CD4-positive, alpha-beta T cell (primary cell): ENCODE results near the gene WDR82. TPM values are rescaled to one million over a fixed set of nuclear protein-coding genes. Genes with fewer than 3 reads are reported as not detected.

Experiments used
- ATAC-seq: fragments of 200-7000 bp; cut with Tn5 transposase; one replicate; pipeline ENCODE4 v1.10.0; 2022; ENCODE audit warnings: mild to moderate bottlenecking; ENCODE audit not compliant: poor library complexity
- CTCF ChIA-PET: fragments of 350-600 bp; sonication (Branson Sonifier 250); formaldehyde crosslinking; loops from one replicate; lab custom pipeline; 2021; ENCODE audit warnings: antibody characterized with exemption, inconsistent platforms; lab: Charles Lee
- POLR2A ChIA-PET: fragments of 350-600 bp; sonication (Branson Sonifier 250); formaldehyde crosslinking; loops from one replicate; lab custom pipeline; 2021; ENCODE audit warnings: antibody characterized with exemption, inconsistent platforms; lab: Charles Lee
- DNase-seq, 14 experiments: peaks; one replicate each; pipeline ENCODE4 v3.0.0-alpha.2; 2013 to 2020; ENCODE audit warnings: mixed read lengths in 2 of 14
- H3K27ac ChIP-seq, 2 donors: one replicate each; pipeline versions ENCODE4 v1.5.1 to v1.7.0; 2013; ENCODE audit warnings: low read length in 2 of 2, low read depth in 1 of 2, mild to moderate bottlenecking in 1 of 2
- H3K27me3 ChIP-seq, 2 experiments: 1 replicate in 1 of 2; 2 replicates in 1 of 2; pipeline versions ENCODE4 v1.6.1 to v1.7.0; 2013; ENCODE audit warnings: low read length in 2 of 2, control low read depth in 1 of 2, mild to moderate bottlenecking in 1 of 2, moderate library complexity in 1 of 2; ENCODE audit not compliant: insufficient read depth in 2 of 2, control insufficient read depth in 1 of 2
- H3K36me3 ChIP-seq: one replicate; pipeline ENCODE4 v1.6.1; 2013; ENCODE audit warnings: low read length, control low read depth; ENCODE audit not compliant: insufficient read depth
- H3K4me1 ChIP-seq: one replicate; pipeline ENCODE4 v1.6.1; 2013; ENCODE audit warnings: low read length, control low read depth; ENCODE audit not compliant: insufficient read depth
- H3K4me3 ChIP-seq: one replicate; pipeline ENCODE4 v1.5.1; 2013; ENCODE audit warnings: mild to moderate bottlenecking, low read length, moderate library complexity
- H3K9me3 ChIP-seq, 2 experiments: 1 replicate in 1 of 2; 2 replicates in 1 of 2; pipeline versions ENCODE4 v1.6.1 to v1.7.0; 2013; ENCODE audit warnings: low read length in 2 of 2, mild to moderate bottlenecking in 2 of 2, control low read depth in 1 of 2, moderate library complexity in 1 of 2; ENCODE audit not compliant: control insufficient read depth in 1 of 2, insufficient read depth in 1 of 2
- H3K27ac Mint-ChIP-seq: one replicate; pipeline ENCODE4 v1.8.0; 2020; ENCODE audit warnings: mixed read lengths
- H3K27me3 Mint-ChIP-seq: one replicate; pipeline ENCODE4 v1.8.0; 2021; ENCODE audit warnings: mixed read lengths
- H3K36me3 Mint-ChIP-seq: one replicate; pipeline ENCODE4 v1.8.0; 2021; ENCODE audit warnings: low read depth, mixed read lengths
- H3K4me1 Mint-ChIP-seq: one replicate; pipeline ENCODE4 v1.8.0; 2021; ENCODE audit warnings: low read depth, mixed read lengths
- H3K4me3 Mint-ChIP-seq: one replicate; pipeline ENCODE4 v1.8.0; 2020; ENCODE audit warnings: mild to moderate bottlenecking, mixed read lengths
- H3K9me3 Mint-ChIP-seq: one replicate; pipeline ENCODE4 v1.8.0; 2020; ENCODE audit warnings: mixed read lengths
- CTCF ChIP-seq: fragments of 200-600 bp; IDR thresholded peaks from one replicate; pipeline ENCODE4 v1.8.0; 2022; ENCODE audit warnings: antibody characterized with exemption, mild to moderate bottlenecking
- intact Hi-C, 2 experiments: fragments of 100-400 bp; cut with DNase I in 1 of 2; cut with micrococcal nuclease in 1 of 2; formaldehyde crosslinking; loops; one replicate each; pipeline versions ENCODE4 v1.15.1 to v1.9.0; 2023 to 2025; cut with DNase I, micrococcal nuclease
- total RNA-seq, 174 experiments: library from RNA in 2 of 174; stranded (reverse) in 2 of 174; gene quantifications; one replicate each; pipeline ENCODE4 v1.2.3 and lab custom pipeline; 2021 to 2026

The WDR82 gene
- total RNA-seq, 2 experiments from 2014 or later: 114 TPM

- Histone ChIP-seq H3K4me3 (peak overlapping the region; percentile 91), H3K4me1 (peaks cover 89% of the 10 kb centered on the region), H3K36me3 (peaks cover 55% of the 10 kb centered on the region), H3K27ac (peak overlapping the region; percentile 90 to 95), H3K27me3 (no peaks in the 10 kb centered on the region), H3K9me3 (no peaks in the 10 kb centered on the region)
- Mint-ChIP-seq H3K4me3 (peak overlapping the region; percentile 88), H3K9me3 (no peaks in the 10 kb centered on the region), H3K27me3 (no peaks in the 10 kb centered on the region), H3K4me1 (peaks cover 81% of the 10 kb centered on the region), H3K36me3 (peaks cover 55% of the 10 kb centered on the region), H3K27ac (peak overlapping the region; percentile 95)
- TF ChIP-seq CTCF: no peak
- intact Hi-C loops: no loop called here
- no peak for DNase-seq
- ChIA-PET CTCF (interaction anchor here (0.8 to 1.8 kb wide), 5 partner anchors 9 to 31 kb away, joined by 3 to 7 read pairs (median 5); partner anchors contain the start of genes TWF2 and WDR82), POLR2A (interaction anchor here (0.7 to 19.7 kb wide), 8 partner anchors 5 to 40 kb away, joined by 4 to 538 read pairs (median 19); partner anchors contain the start of genes GLYCTK, PPM1M, TWF2 and WDR82)
- ATAC-seq: no peak
Measured at GRCh38 chr3:52247409-52248164, 30.9 kb downstream of the WDR82 start.

DNA sequence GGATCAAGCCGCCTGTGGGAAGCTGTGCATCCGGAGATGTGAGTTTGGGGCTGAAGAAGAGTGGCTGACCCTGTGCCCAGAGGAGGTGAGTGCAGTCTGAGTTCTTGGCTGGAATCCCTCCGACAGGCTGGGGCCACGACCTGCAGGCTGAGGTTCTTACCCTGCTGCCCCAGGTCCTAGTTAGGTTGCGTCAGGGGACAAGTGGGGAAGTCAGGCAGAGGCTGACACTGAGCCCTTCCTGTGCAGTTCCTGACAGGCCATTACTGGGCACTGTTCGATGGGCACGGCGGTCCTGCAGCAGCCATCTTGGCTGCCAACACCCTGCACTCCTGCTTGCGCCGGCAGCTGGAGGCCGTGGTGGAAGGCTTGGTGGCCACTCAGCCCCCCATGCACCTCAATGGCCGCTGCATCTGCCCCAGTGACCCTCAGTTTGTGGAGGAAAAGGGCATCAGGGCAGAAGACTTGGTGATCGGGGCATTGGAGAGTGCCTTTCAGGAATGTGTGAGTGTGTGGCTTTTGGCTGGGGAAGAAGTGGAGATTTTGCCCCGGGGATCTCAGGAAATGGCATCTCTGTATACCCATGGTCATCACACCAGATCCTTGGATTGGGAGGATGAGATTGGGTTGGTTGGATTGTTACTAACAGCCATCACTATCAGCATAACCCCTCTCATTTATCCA lies 31.6 kb downstream of the WDR82 start:
- H3K27ac Mint-ChIP-seq: peak overlapping the region; percentile 95
- Histone ChIP-seq H3K27me3 (no peaks in the 10 kb centered on the region), H3K4me3 (peak overlapping the region; percentile 91), H3K4me1 (peaks cover 82% of the 10 kb centered on the region), H3K36me3 (peaks cover 49% of the 10 kb centered on the region), H3K9me3 (no peaks in the 10 kb centered on the region), H3K27ac (peak overlapping the region; percentile 90 to 95)
- peak in 2 of 14 experiments; percentile 57 to 62 for DNase-seq
- ChIA-PET CTCF (interaction anchor here (1.2 to 1.8 kb wide), 4 partner anchors 14 to 92 kb away, joined by 4 to 5 read pairs (median 5); partner anchors contain the start of gene WDR82), POLR2A (interaction anchor here (1.2 to 19.7 kb wide), 9 partner anchors 5 to 862 kb away, joined by 3 to 538 read pairs (median 17); partner anchors contain the start of genes GLYCTK, MANF, PPM1M and TWF2)
- peaks cover 48% of the 10 kb centered on the region for H3K36me3 Mint-ChIP-seq
- TF ChIP-seq CTCF: no peak
- H3K27me3 Mint-ChIP-seq: no peaks in the 10 kb centered on the region
- peaks cover 79% of the 10 kb centered on the region for H3K4me1 Mint-ChIP-seq
- H3K9me3 Mint-ChIP-seq: no peaks in the 10 kb centered on the region
- no peak for ATAC-seq
- intact Hi-C loops: no loop called here
- H3K4me3 Mint-ChIP-seq: peak overlapping the region; percentile 88

GRCh38 chr3:52246264-52246620 lies 32.2 kb downstream of the WDR82 start:
- Histone ChIP-seq H3K27ac (peak overlapping the region; percentile 90 to 95), H3K4me1 (peaks cover 82% of the 10 kb centered on the region), H3K4me3 (peak overlapping the region; percentile 91), H3K9me3 (no peaks in the 10 kb centered on the region), H3K27me3 (no peaks in the 10 kb centered on the region), H3K36me3 (peaks cover 43% of the 10 kb centered on the region)
- ATAC-seq (peak; percentile 17), DNase-seq (no peak)
- ChIA-PET POLR2A (interaction anchor here (0.9 to 19.7 kb wide), 11 partner anchors 4 to 862 kb away, joined by 3 to 538 read pairs (median 17); partner anchors contain the start of genes GLYCTK, MANF, PPM1M and TWF2), CTCF (interaction anchor here (0.6 to 1.8 kb wide), 5 partner anchors 15 to 93 kb away, joined by 3 to 5 read pairs (median 5); partner anchors contain the start of gene WDR82)
- Mint-ChIP-seq H3K9me3 (no peaks in the 10 kb centered on the region), H3K27me3 (no peaks in the 10 kb centered on the region), H3K36me3 (peaks cover 45% of the 10 kb centered on the region), H3K4me3 (peak overlapping the region; percentile 88), H3K4me1 (peaks cover 83% of the 10 kb centered on the region), H3K27ac (peak overlapping the region; percentile 95)
- no peak for TF ChIP-seq CTCF
- intact Hi-C loops: no loop called here
